Measurements from ENCODE around the gene C19orf33.

C19orf33 gene

GRCh38 chr19:38351865-38352395 is 47.9 kb downstream of the C19orf33 start:
- no peaks in the 10 kb centered on the region for H3K9me3 ChIP-seq (ENCODE audit: control insufficient read depth, insufficient read depth, low read length)
- no peaks in the 10 kb centered on the region for H3K36me3 ChIP-seq (ENCODE audit: control insufficient read depth, insufficient read depth, low read length)
- H3K4me1 ChIP-seq (ENCODE audit: control insufficient read depth, insufficient read depth, low read length), result no peaks in the 10 kb centered on the region
- H3K4me3 ChIP-seq (ENCODE audit: low read depth, low read length), result no peak overlapping the region
- no peaks in the 10 kb centered on the region for H3K27me3 ChIP-seq (ENCODE audit: control insufficient read depth, insufficient read depth, low read length)
- no peak overlapping the region for H3K27ac ChIP-seq (ENCODE audit: low read depth, low read length)
- no peak overlapping the region for H3K9ac ChIP-seq (ENCODE audit: low read depth, low read length)

GRCh38 chr19:38352611-38353010 is 48.6 kb downstream of the C19orf33 start:
- Histone ChIP-seq H3K27me3 (ENCODE audit: control insufficient read depth, insufficient read depth, low read length) (no peaks in the 10 kb centered on the region), H3K4me1 (ENCODE audit: control insufficient read depth, insufficient read depth, low read length) (no peaks in the 10 kb centered on the region), H3K9me3 (ENCODE audit: control insufficient read depth, insufficient read depth, low read length) (no peaks in the 10 kb centered on the region), H3K27ac (ENCODE audit: low read depth, low read length) (no peak overlapping the region), H3K9ac (ENCODE audit: low read depth, low read length) (no peak overlapping the region), H3K4me3 (ENCODE audit: low read depth, low read length) (no peak overlapping the region), H3K36me3 (ENCODE audit: control insufficient read depth, insufficient read depth, low read length) (no peaks in the 10 kb centered on the region)

Data from HUES48 (cell line).